ENCODE results near the gene KBTBD4.

DNA sequence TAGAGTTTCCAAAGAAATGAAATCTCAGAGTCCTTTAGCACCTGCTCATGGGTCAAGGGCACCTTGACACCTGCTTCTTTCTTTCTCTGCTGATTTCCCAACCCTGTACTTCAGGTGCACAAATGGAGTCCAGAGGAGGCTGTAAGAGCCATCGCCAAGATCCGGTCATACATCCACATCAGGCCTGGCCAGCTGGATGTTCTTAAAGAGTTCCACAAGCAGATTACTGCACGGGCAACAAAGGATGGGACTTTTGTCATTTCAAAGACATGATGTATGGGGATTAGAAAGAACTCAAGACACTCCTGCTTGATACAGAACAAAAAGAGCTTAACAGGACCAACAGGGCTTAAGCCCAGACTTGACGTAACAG lies 7.4 kb downstream of the KBTBD4 start:
- TF ChIP-seq, protein P1, sequence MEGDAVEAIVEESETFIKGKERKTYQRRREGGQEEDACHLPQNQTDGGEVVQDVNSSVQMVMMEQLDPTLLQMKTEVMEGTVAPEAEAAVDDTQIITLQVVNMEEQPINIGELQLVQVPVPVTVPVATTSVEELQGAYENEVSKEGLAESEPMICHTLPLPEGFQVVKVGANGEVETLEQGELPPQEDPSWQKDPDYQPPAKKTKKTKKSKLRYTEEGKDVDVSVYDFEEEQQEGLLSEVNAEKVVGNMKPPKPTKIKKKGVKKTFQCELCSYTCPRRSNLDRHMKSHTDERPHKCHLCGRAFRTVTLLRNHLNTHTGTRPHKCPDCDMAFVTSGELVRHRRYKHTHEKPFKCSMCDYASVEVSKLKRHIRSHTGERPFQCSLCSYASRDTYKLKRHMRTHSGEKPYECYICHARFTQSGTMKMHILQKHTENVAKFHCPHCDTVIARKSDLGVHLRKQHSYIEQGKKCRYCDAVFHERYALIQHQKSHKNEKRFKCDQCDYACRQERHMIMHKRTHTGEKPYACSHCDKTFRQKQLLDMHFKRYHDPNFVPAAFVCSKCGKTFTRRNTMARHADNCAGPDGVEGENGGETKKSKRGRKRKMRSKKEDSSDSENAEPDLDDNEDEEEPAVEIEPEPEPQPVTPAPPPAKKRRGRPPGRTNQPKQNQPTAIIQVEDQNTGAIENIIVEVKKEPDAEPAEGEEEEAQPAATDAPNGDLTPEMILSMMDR (IDR thresholded peaks at IDR 0.05), result no peak
- TF ChIP-seq EZH2 (IDR thresholded peaks at IDR 0.05; ENCODE audit: borderline replicate concordance, insufficient read depth, low read depth, low read length, poor library complexity, severe bottlenecking), result no peak

Data from B cell (primary cell).